Panc1 (cell line): ENCODE data around the gene TARM1. TPM values are rescaled to one million over a fixed set of nuclear protein-coding genes. Genes with fewer than 3 reads are reported as not detected.

Source experiments
- ATAC-seq: fragments of 200-7000 bp; cut with Tn5 transposase; 2 replicates; pipeline ENCODE4 v1.9.1; 2020; ENCODE audit warnings: mild to moderate bottlenecking, moderate library complexity
- BruUV-seq: library from RNA; stranded (reverse); fragments of 400-500 nt; replicated peaks from 2 replicates; lab custom pipeline; 2021; lab: Mats Ljungman, UMichigan
- CTCF ChIA-PET: fragments of 300-600 bp; sonication (Branson Sonifier 250); formaldehyde crosslinking; loops from one replicate; lab custom pipeline; 2022; ENCODE audit warnings: antibody characterized with exemption; lab: Charles Lee
- POLR2A ChIA-PET: fragments of 300-600 bp; sonication (Branson Sonifier 250); formaldehyde crosslinking; loops from one replicate; lab custom pipeline; 2022; ENCODE audit warnings: antibody characterized with exemption; lab: Charles Lee
- DNase-seq: peaks from one replicate; pipeline ENCODE4 v3.0.0-alpha.2; 2010; ENCODE audit warnings: low read depth, low spot score
- H3K27ac ChIP-seq: 2 replicates; pipeline ENCODE4 v1.5.1; 2011; ENCODE audit warnings: mild to moderate bottlenecking, low read length, inconsistent platforms
- H3K27me3 ChIP-seq: fragments of 200-500 bp; sonication (Bioruptor generic); 2 replicates; pipeline ENCODE4 v1.6.0; 2014; ENCODE audit warnings: low read length, inconsistent platforms; ENCODE audit not compliant: control insufficient read depth, insufficient read depth
- H3K36me3 ChIP-seq: fragments of 200-500 bp; sonication (Bioruptor generic); 2 replicates; pipeline ENCODE4 v1.5.1; 2014; ENCODE audit warnings: inconsistent platforms, mild to moderate bottlenecking, low read length, moderate library complexity; ENCODE audit not compliant: control insufficient read depth, insufficient read depth
- H3K4me1 ChIP-seq: 2 replicates; pipeline ENCODE4 v1.5.1; 2011; ENCODE audit warnings: inconsistent platforms, mild to moderate bottlenecking, low read length, moderate library complexity; ENCODE audit not compliant: control insufficient read depth, insufficient read depth
- H3K4me3 ChIP-seq, 2 experiments: 2 replicates each; pipeline ENCODE4 v1.5.1; 2011 to 2012; ENCODE audit warnings: low read depth in 2 of 2, low read length in 2 of 2, mild to moderate bottlenecking in 2 of 2, inconsistent platforms in 1 of 2, moderate library complexity in 1 of 2
- H3K9me3 ChIP-seq: fragments of 200-500 bp; sonication (Bioruptor generic); 2 replicates; pipeline ENCODE4 v1.5.1; 2014; ENCODE audit warnings: low read depth, mild to moderate bottlenecking, inconsistent platforms, low read length, moderate library complexity; ENCODE audit not compliant: control insufficient read depth, insufficient read depth
- POLR2AphosphoS5 ChIP-seq: IDR thresholded peaks from 2 replicates; pipeline ENCODE4 v1.6.1; 2012; ENCODE audit warnings: mild to moderate bottlenecking, low read depth, low read length, moderate library complexity
- REST ChIP-seq, 2 experiments: IDR thresholded peaks; 2 replicates each; pipeline ENCODE4 v1.6.1; 2011 to 2012; ENCODE audit warnings: low read depth in 2 of 2, control low read depth in 1 of 2, low read length in 1 of 2, mild to moderate bottlenecking in 1 of 2, moderate library complexity in 1 of 2; ENCODE audit not compliant: insufficient read depth in 1 of 2
- SIN3A ChIP-seq: IDR thresholded peaks from 2 replicates; pipeline ENCODE4 v1.6.1; 2012; ENCODE audit warnings: low read depth, mild to moderate bottlenecking, low read length, moderate library complexity, borderline replicate concordance; ENCODE audit not compliant: insufficient read depth
- TCF7L2 ChIP-seq: IDR thresholded peaks from 2 replicates; pipeline ENCODE4 v1.6.1; 2011; ENCODE audit warnings: mild to moderate bottlenecking, low read depth, low read length, inconsistent platforms
- in situ Hi-C: cut with HindIII; loops from 2 replicates; pipeline ENCODE4 v1.10.0; 2016; ENCODE audit warnings: low sequenced_read_pairs, low pct_unique_long_range_greater_than_20kb
- intact Hi-C: fragments of 100-400 bp; cut with micrococcal nuclease; formaldehyde crosslinking; loops from one replicate; pipeline ENCODE4 v1.10.0; 2022; ENCODE audit not compliant: unreplicated experiment
- total RNA-seq: library from RNA; stranded (reverse); gene quantifications from one replicate; pipeline ENCODE4 v1.2.1, GENCODE V29; 2021; ENCODE audit not compliant: unreplicated experiment
- TF ChIP-seq, protein P1 (sequence below): fragments of 450-650 bp; IDR thresholded peaks from 2 replicates; pipeline ENCODE4 v1.5.1; 2017; ENCODE audit warnings: mild to moderate bottlenecking

Gene TARM1
- total RNA-seq, 1 experiment from 2014 or later: not detected

GRCh38 chr19:54084410-54084809 is 3.2 kb upstream of the TARM1 start:
- no peak overlapping the region for H3K27ac ChIP-seq
- DNase-seq: no peak
- H3K4me3 ChIP-seq: no peak overlapping the region
- no peaks in the 10 kb centered on the region for H3K36me3 ChIP-seq
- no peak for TF ChIP-seq POLR2AphosphoS5
- no peak for TF ChIP-seq TCF7L2
- in situ Hi-C loops: no loop called here
- ChIA-PET POLR2A (no interaction called here), CTCF (interaction anchor here (0.7 kb wide), 1 partner anchor 105 kb away, joined by 4 read pairs; no protein-coding TSS in a partner anchor)
- 0 out of 2 replicates have a peak, but pooled peaks cover under 1% of the 10 kb centered on the region for H3K4me1 ChIP-seq
- no peaks in the 10 kb centered on the region for H3K27me3 ChIP-seq
- no peak for ATAC-seq
- intact Hi-C loops: no loop called here
- H3K9me3 ChIP-seq: peaks cover 23% of the 10 kb centered on the region
- no TSS peak for BruUV-seq

DNA sequence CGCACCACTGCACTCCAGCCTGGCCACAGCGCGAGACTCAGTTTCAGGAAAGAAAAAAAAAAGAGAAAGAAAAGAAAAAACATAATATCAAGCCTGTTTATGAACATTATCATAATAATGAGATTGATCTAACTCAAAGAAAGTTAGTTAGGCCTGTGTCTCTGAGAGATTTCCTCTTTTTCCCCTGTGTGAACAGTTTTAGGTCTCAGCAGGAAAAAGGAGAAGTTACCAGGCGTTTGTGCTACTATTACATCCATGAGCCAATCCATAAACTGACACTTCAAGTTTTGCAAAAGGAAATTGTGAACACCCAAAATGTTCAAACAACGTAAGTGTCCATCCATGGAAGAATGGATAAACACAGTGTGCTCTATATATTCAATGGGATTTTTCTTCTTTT is 3.8 kb downstream of the TARM1 start:
- CTCF ChIA-PET: interaction anchor here (0.7 kb wide), 2 partner anchors 19 to 286 kb away, joined by 6 to 14 read pairs; no protein-coding TSS in a partner anchor
- intact Hi-C loops (no loop called here), in situ Hi-C loops (no loop called here)
- Histone ChIP-seq H3K27me3 (no peaks in the 10 kb centered on the region), H3K9me3 (peaks cover 8% of the 10 kb centered on the region), H3K36me3 (no peaks in the 10 kb centered on the region), H3K4me1 (no peaks in the 10 kb centered on the region), H3K27ac (no peak overlapping the region), H3K4me3 (no peak overlapping the region)
- no TSS peak for BruUV-seq
- POLR2A ChIA-PET: interaction anchor here (0.7 kb wide), 1 partner anchor 98 kb away, joined by 12 read pairs; no protein-coding TSS in a partner anchor
- TF ChIP-seq, protein P1, sequence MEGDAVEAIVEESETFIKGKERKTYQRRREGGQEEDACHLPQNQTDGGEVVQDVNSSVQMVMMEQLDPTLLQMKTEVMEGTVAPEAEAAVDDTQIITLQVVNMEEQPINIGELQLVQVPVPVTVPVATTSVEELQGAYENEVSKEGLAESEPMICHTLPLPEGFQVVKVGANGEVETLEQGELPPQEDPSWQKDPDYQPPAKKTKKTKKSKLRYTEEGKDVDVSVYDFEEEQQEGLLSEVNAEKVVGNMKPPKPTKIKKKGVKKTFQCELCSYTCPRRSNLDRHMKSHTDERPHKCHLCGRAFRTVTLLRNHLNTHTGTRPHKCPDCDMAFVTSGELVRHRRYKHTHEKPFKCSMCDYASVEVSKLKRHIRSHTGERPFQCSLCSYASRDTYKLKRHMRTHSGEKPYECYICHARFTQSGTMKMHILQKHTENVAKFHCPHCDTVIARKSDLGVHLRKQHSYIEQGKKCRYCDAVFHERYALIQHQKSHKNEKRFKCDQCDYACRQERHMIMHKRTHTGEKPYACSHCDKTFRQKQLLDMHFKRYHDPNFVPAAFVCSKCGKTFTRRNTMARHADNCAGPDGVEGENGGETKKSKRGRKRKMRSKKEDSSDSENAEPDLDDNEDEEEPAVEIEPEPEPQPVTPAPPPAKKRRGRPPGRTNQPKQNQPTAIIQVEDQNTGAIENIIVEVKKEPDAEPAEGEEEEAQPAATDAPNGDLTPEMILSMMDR: no peak
- TF ChIP-seq TCF7L2: no peak
- TF ChIP-seq SIN3A: no peak
- no peak for TF ChIP-seq REST (IDR thresholded peaks at IDR 0.05; ENCODE audit: insufficient read depth in 1 of 2, low read depth in 2 of 2, low read length in 1 of 2)
- no peak for TF ChIP-seq POLR2AphosphoS5
- ATAC-seq (no peak), DNase-seq (no peak)

DNA sequence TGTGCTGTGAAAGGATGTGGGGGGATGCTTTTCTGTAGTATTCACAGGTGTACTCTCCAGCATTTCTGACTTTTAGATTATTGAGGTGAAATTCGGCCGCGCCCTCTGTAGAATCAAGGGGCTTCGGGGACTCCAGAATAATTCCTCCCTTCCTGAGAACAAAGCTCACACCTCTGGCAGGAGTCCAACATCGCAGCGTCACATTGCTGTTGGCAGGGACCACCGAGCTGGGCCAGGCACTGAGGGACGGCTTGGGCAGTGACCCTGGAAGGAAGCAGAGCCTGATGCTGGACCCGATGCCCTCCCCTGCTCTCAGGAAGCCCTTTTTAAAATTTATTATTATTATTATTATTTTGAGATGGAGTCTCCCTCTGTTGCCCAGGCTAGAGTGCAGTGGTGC is 6.3 kb downstream of the TARM1 start:
- in situ Hi-C loops (no loop called here), intact Hi-C loops (no loop called here)
- H3K27ac ChIP-seq: no peak overlapping the region
- ChIA-PET POLR2A (no interaction called here), CTCF (no interaction called here)
- no peaks in the 10 kb centered on the region for H3K36me3 ChIP-seq
- H3K4me3 ChIP-seq: no peak overlapping the region
- H3K4me1 ChIP-seq: no peaks in the 10 kb centered on the region
- no TSS peak for BruUV-seq
- TF ChIP-seq, protein P1: no peak
- no peak for TF ChIP-seq POLR2AphosphoS5
- no peak for TF ChIP-seq TCF7L2
- no peak for TF ChIP-seq REST (IDR thresholded peaks at IDR 0.05; ENCODE audit: insufficient read depth in 1 of 2, low read depth in 2 of 2, low read length in 1 of 2)
- no peak for TF ChIP-seq SIN3A
- DNase-seq (no peak), ATAC-seq (no peak)
- H3K27me3 ChIP-seq: no peaks in the 10 kb centered on the region
- no peaks in the 10 kb centered on the region for H3K9me3 ChIP-seq
